Effector memory CD8-positive, alpha-beta T cell (primary cell): ENCODE data around the gene KCNE1.
"Not testable (repeated sequence)": the region's sequence is repeated elsewhere in the genome, so short reads cannot be mapped to it uniquely, and the experiment has no call there.

Source experiments
- ATAC-seq: fragments of 150-1000 bp; cut with Tn5 transposase; replicated peaks from 2 replicates; pipeline ENCODE4 v1.10.0; 2021; ENCODE audit warnings: mild to moderate bottlenecking, moderate library complexity
- DNase-seq, 3 experiments: peaks; one replicate each; pipeline ENCODE4 v3.0.0; 2021
- H3K27ac Mint-ChIP-seq, 2 donors: one replicate each; pipeline ENCODE4 v1.8.0; 2022; ENCODE audit warnings: mild to moderate bottlenecking in 2 of 2, mixed read lengths in 2 of 2, moderate library complexity in 2 of 2
- H3K27me3 Mint-ChIP-seq, 2 donors: one replicate each; pipeline ENCODE4 v1.8.0; 2022; ENCODE audit warnings: mixed read lengths in 2 of 2
- H3K36me3 Mint-ChIP-seq: one replicate; pipeline ENCODE4 v1.8.0; 2022; ENCODE audit warnings: mild to moderate bottlenecking, moderate library complexity, mixed read lengths; ENCODE audit not compliant: insufficient read depth
- H3K4me1 Mint-ChIP-seq, 2 donors: one replicate each; pipeline ENCODE4 v1.8.0; 2022; ENCODE audit warnings: low read depth in 2 of 2, mixed read lengths in 2 of 2
- H3K4me3 Mint-ChIP-seq, 2 donors: one replicate each; pipeline ENCODE4 v1.8.0; 2022; ENCODE audit warnings: mild to moderate bottlenecking in 2 of 2, mixed read lengths in 2 of 2, moderate library complexity in 2 of 2
- H3K9me3 Mint-ChIP-seq, 2 donors: one replicate each; pipeline ENCODE4 v1.8.0; 2022; ENCODE audit warnings: mixed read lengths in 2 of 2

KCNE1 gene

GRCh38 chr21:34406676-34407075 is 105.3 kb downstream of the KCNE1 start:
- not testable (repeated sequence) for H3K4me1 Mint-ChIP-seq, H3K36me3 Mint-ChIP-seq, DNase-seq

DNA sequence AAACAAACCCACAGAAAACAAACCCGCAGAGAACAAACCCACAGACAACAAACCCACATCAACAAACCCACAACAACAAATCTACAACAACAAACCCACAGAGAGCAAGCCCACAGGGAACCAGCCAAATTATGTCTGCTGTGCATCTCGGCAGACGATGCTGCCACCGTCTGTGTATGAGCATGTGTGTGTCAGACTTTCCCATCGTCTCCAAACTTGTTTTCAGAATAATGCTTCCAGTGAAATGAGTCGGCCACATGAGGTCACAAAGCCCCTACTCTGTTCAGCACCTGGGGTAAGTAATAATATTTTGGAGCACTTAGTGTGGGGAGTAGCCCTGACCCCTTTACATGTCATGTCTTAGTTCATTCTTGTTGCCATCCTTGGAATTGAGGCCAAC is 105.9 kb downstream of the KCNE1 start:
- H3K36me3 Mint-ChIP-seq, H3K4me3 Mint-ChIP-seq, H3K4me1 Mint-ChIP-seq, H3K27ac Mint-ChIP-seq, DNase-seq, H3K9me3 Mint-ChIP-seq, H3K27me3 Mint-ChIP-seq: not testable (repeated sequence)
- peak; percentile 76 for ATAC-seq

More at GRCh38 chr21:34406676-34407075, 105.3 kb downstream of the KCNE1 start:
- not testable (repeated sequence) for H3K27me3 Mint-ChIP-seq, ATAC-seq, H3K4me3 Mint-ChIP-seq, H3K27ac Mint-ChIP-seq, H3K9me3 Mint-ChIP-seq

DNA sequence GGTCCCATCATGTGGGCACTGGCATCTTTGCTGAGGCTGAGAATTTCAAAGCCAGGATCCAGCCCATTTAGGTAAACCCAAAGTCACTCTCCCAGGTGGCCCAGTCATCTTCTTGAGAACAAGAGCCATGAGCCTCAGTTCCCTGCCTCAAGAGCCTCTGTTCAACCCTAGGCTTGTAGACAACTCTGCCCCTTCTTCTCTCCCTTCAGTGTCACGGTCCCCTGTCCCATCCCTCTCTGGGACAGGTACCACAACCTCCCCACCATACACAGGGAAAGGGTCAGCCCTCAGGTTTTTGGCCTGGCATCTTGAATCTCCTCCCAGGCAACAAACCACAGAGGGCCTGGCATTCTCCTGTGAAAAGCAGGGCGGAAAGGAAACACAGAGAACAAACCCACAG is 106.3 kb downstream of the KCNE1 start:
- not testable (repeated sequence) for DNase-seq, H3K27ac Mint-ChIP-seq, H3K4me1 Mint-ChIP-seq, H3K4me3 Mint-ChIP-seq, H3K27me3 Mint-ChIP-seq, H3K9me3 Mint-ChIP-seq, H3K36me3 Mint-ChIP-seq
- peak; percentile 54 for ATAC-seq

GRCh38 chr21:34404742-34405141 is 107.3 kb downstream of the KCNE1 start:
- not testable (repeated sequence) for H3K36me3 Mint-ChIP-seq, DNase-seq, ATAC-seq, H3K4me1 Mint-ChIP-seq, H3K9me3 Mint-ChIP-seq, H3K27me3 Mint-ChIP-seq, H3K4me3 Mint-ChIP-seq, H3K27ac Mint-ChIP-seq

DNA sequence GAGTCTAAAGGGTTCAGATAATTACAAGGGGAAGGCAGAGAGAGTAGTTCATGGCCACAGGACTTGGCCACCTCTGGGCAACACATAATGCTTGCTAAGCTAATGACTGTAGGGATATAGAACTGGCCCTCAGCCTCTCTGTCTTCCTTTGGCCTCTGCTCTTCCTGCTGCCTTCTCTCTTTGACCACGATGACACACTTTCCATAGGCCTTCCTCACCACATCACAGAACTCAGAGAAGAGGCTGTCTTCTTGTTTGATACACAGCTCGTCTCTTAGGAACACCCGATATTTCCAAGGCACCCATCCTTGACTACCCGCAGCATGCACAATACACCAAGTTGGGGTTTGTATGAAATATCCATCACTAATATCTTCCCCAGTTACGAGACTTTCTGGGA is 111.5 kb downstream of the KCNE1 start:
- H3K36me3 Mint-ChIP-seq, DNase-seq, H3K27me3 Mint-ChIP-seq: not testable (repeated sequence)

More for the DNA sequence above, 111.5 kb downstream of the KCNE1 start:
- ATAC-seq, H3K4me1 Mint-ChIP-seq, H3K4me3 Mint-ChIP-seq, H3K9me3 Mint-ChIP-seq, H3K27ac Mint-ChIP-seq: not testable (repeated sequence)
